GM21423 (cell line): Measurements from ENCODE around the gene LRRC3.
"Not testable (repeated sequence)": the region's sequence is repeated elsewhere in the genome, so short reads cannot be mapped to it uniquely, and the experiment has no call there.

Experiments used
- ATAC-seq: cut with Tn5 transposase; IDR thresholded peaks from one replicate; pipeline ENCODE4 v1.9.1; 2021; ENCODE audit warnings: mild to moderate bottlenecking, moderate library complexity; ENCODE audit not compliant: unreplicated experiment

The LRRC3 gene

GRCh38 chr21:44477131-44477530, 21.8 kb downstream of the LRRC3 start:
- ATAC-seq = no peak

GRCh38 chr21:44477712-44478111, 22.4 kb downstream of the LRRC3 start:
- no peak for ATAC-seq

- no peak for ATAC-seq
Observed at GRCh38 chr21:44478124-44478800, 23.0 kb downstream of the LRRC3 start.

- no peak for ATAC-seq
Observed at GRCh38 chr21:44478801-44479167, 23.5 kb downstream of the LRRC3 start.

GRCh38 chr21:44479556-44480199, 24.4 kb downstream of the LRRC3 start:
- not testable (repeated sequence) for ATAC-seq

GRCh38 chr21:44480200-44481053, 25.1 kb downstream of the LRRC3 start:
- no peak for ATAC-seq

GRCh38 chr21:44482581-44483287, 27.4 kb downstream of the LRRC3 start:
- no peak for ATAC-seq

GRCh38 chr21:44483288-44484237, 28.3 kb downstream of the LRRC3 start:
- no peak for ATAC-seq

- no peak for ATAC-seq
Observed at GRCh38 chr21:44484498-44485253, 29.4 kb downstream of the LRRC3 start.

GRCh38 chr21:44485254-44485793, 30.0 kb downstream of the LRRC3 start:
- ATAC-seq = no peak

- no peak for ATAC-seq
Observed at GRCh38 chr21:44485796-44486195, 30.5 kb downstream of the LRRC3 start.

- ATAC-seq = no peak
Observed at GRCh38 chr21:44486302-44486701, 31.0 kb downstream of the LRRC3 start.

- no peak for ATAC-seq
Observed at GRCh38 chr21:44487831-44488230, 32.5 kb downstream of the LRRC3 start.

GRCh38 chr21:44489962-44490361, 34.7 kb downstream of the LRRC3 start:
- ATAC-seq = no peak

- ATAC-seq = no peak
Observed at GRCh38 chr21:44490405-44490804, 35.1 kb downstream of the LRRC3 start.

GRCh38 chr21:44490816-44491215, 35.5 kb downstream of the LRRC3 start:
- ATAC-seq = no peak

GRCh38 chr21:44492567-44493385, 37.5 kb downstream of the LRRC3 start:
- no peak for ATAC-seq

- ATAC-seq = no peak
Observed at GRCh38 chr21:44494418-44494817, 39.1 kb downstream of the LRRC3 start.
